ENCODE measurements around the gene PNLIPRP3.

- TF ChIP-seq POLR2AphosphoS5 (IDR thresholded peaks at IDR 0.05), result no peak
- TF ChIP-seq CTCF (IDR thresholded peaks at IDR 0.05 in 8 of 11, conservative IDR thresholded peaks at IDR 0.05 in 3 of 11), result no peak
- no peak for TF ChIP-seq POLR2A (IDR thresholded peaks at IDR 0.05)
Observed at GRCh38 chr10:116450861-116451260, 23.2 kb downstream of the PNLIPRP3 start.

Data from spleen (tissue), 7 donors.